ENCODE measurements around the gene HDAC4.

Gene HDAC4

GRCh38 chr2:239291475-239292350 is 109.1 kb downstream of the HDAC4 start:
- H3K9ac ChIP-seq (ENCODE audit: low read length), result no peak overlapping the region
- H3K4me1 ChIP-seq (ENCODE audit: control insufficient read depth, insufficient read depth, low read length), result peaks cover 49% of the 10 kb centered on the region

GRCh38 chr2:239290618-239291474 is 110.0 kb downstream of the HDAC4 start:
- no peaks in the 10 kb centered on the region for H3K9me3 ChIP-seq (ENCODE audit: control insufficient read depth, low read length)
- no peak overlapping the region for H3K9ac ChIP-seq (ENCODE audit: low read length)
- no peaks in the 10 kb centered on the region for H3K27me3 ChIP-seq (ENCODE audit: control insufficient read depth, insufficient read depth, low read length)
- H3K4me3 ChIP-seq (ENCODE audit: low read length), result no peak overlapping the region
- H3K36me3 ChIP-seq (ENCODE audit: control insufficient read depth, insufficient read depth, low read length), result no peaks in the 10 kb centered on the region
- H3K4me1 ChIP-seq (ENCODE audit: control insufficient read depth, insufficient read depth, low read length), result peaks cover 40% of the 10 kb centered on the region

More at GRCh38 chr2:239291475-239292350, 109.1 kb downstream of the HDAC4 start:
- Histone ChIP-seq H3K4me3 (ENCODE audit: low read length) (no peak overlapping the region), H3K27me3 (ENCODE audit: control insufficient read depth, insufficient read depth, low read length) (no peaks in the 10 kb centered on the region), H3K9me3 (ENCODE audit: control insufficient read depth, low read length) (no peaks in the 10 kb centered on the region), H3K36me3 (ENCODE audit: control insufficient read depth, insufficient read depth, low read length) (no peaks in the 10 kb centered on the region)

- Histone ChIP-seq H3K9ac (ENCODE audit: low read length) (no peak overlapping the region), H3K4me1 (ENCODE audit: control insufficient read depth, insufficient read depth, low read length) (peaks cover 42% of the 10 kb centered on the region), H3K36me3 (ENCODE audit: control insufficient read depth, insufficient read depth, low read length) (no peaks in the 10 kb centered on the region), H3K9me3 (ENCODE audit: control insufficient read depth, low read length) (no peaks in the 10 kb centered on the region), H3K4me3 (ENCODE audit: low read length) (no peak overlapping the region), H3K27me3 (ENCODE audit: control insufficient read depth, insufficient read depth, low read length) (no peaks in the 10 kb centered on the region)
Observed at GRCh38 chr2:239289545-239289944, 111.3 kb downstream of the HDAC4 start.

GRCh38 chr2:239288951-239289511 is 111.8 kb downstream of the HDAC4 start:
- H3K4me1 ChIP-seq (ENCODE audit: control insufficient read depth, insufficient read depth, low read length), result peaks cover 42% of the 10 kb centered on the region

GRCh38 chr2:239288237-239288636 is 112.6 kb downstream of the HDAC4 start:
- H3K36me3 ChIP-seq (ENCODE audit: control insufficient read depth, insufficient read depth, low read length), result no peaks in the 10 kb centered on the region
- H3K4me1 ChIP-seq (ENCODE audit: control insufficient read depth, insufficient read depth, low read length), result peaks cover 38% of the 10 kb centered on the region
- no peak overlapping the region for H3K4me3 ChIP-seq (ENCODE audit: low read length)
- no peaks in the 10 kb centered on the region for H3K27me3 ChIP-seq (ENCODE audit: control insufficient read depth, insufficient read depth, low read length)
- no peaks in the 10 kb centered on the region for H3K9me3 ChIP-seq (ENCODE audit: control insufficient read depth, low read length)
- no peak overlapping the region for H3K9ac ChIP-seq (ENCODE audit: low read length)

More at GRCh38 chr2:239288951-239289511, 111.8 kb downstream of the HDAC4 start:
- Histone ChIP-seq H3K27me3 (ENCODE audit: control insufficient read depth, insufficient read depth, low read length) (no peaks in the 10 kb centered on the region), H3K36me3 (ENCODE audit: control insufficient read depth, insufficient read depth, low read length) (no peaks in the 10 kb centered on the region), H3K9me3 (ENCODE audit: control insufficient read depth, low read length) (no peaks in the 10 kb centered on the region), H3K4me3 (ENCODE audit: low read length) (no peak overlapping the region), H3K9ac (ENCODE audit: low read length) (no peak overlapping the region)

GRCh38 chr2:239287461-239287860 is 113.4 kb downstream of the HDAC4 start:
- Histone ChIP-seq H3K9me3 (ENCODE audit: control insufficient read depth, low read length) (no peaks in the 10 kb centered on the region), H3K4me3 (ENCODE audit: low read length) (no peak overlapping the region), H3K4me1 (ENCODE audit: control insufficient read depth, insufficient read depth, low read length) (peaks cover 36% of the 10 kb centered on the region), H3K9ac (ENCODE audit: low read length) (no peak overlapping the region), H3K27me3 (ENCODE audit: control insufficient read depth, insufficient read depth, low read length) (no peaks in the 10 kb centered on the region), H3K36me3 (ENCODE audit: control insufficient read depth, insufficient read depth, low read length) (no peaks in the 10 kb centered on the region)

GRCh38 chr2:239286901-239287300 is 113.9 kb downstream of the HDAC4 start:
- H3K27me3 ChIP-seq (ENCODE audit: control insufficient read depth, insufficient read depth, low read length), result no peaks in the 10 kb centered on the region
- no peak overlapping the region for H3K4me3 ChIP-seq (ENCODE audit: low read length)
- peaks cover 32% of the 10 kb centered on the region for H3K4me1 ChIP-seq (ENCODE audit: control insufficient read depth, insufficient read depth, low read length)
- no peak overlapping the region for H3K9ac ChIP-seq (ENCODE audit: low read length)
- no peaks in the 10 kb centered on the region for H3K9me3 ChIP-seq (ENCODE audit: control insufficient read depth, low read length)
- no peaks in the 10 kb centered on the region for H3K36me3 ChIP-seq (ENCODE audit: control insufficient read depth, insufficient read depth, low read length)

- no peaks in the 10 kb centered on the region for H3K27me3 ChIP-seq (ENCODE audit: control insufficient read depth, insufficient read depth, low read length)
Observed at GRCh38 chr2:239285932-239286230, 114.9 kb downstream of the HDAC4 start.

GRCh38 chr2:239285071-239285931 is 115.5 kb downstream of the HDAC4 start:
- no peaks in the 10 kb centered on the region for H3K27me3 ChIP-seq (ENCODE audit: control insufficient read depth, insufficient read depth, low read length)
- peak overlapping the region; percentile 12 for H3K9ac ChIP-seq (ENCODE audit: low read length)
- H3K9me3 ChIP-seq (ENCODE audit: control insufficient read depth, low read length), result no peaks in the 10 kb centered on the region
- H3K4me3 ChIP-seq (ENCODE audit: low read length), result no peak overlapping the region
- peaks cover 21% of the 10 kb centered on the region for H3K4me1 ChIP-seq (ENCODE audit: control insufficient read depth, insufficient read depth, low read length)
- no peaks in the 10 kb centered on the region for H3K36me3 ChIP-seq (ENCODE audit: control insufficient read depth, insufficient read depth, low read length)

More at GRCh38 chr2:239285932-239286230, 114.9 kb downstream of the HDAC4 start:
- Histone ChIP-seq H3K9ac (ENCODE audit: low read length) (no peak overlapping the region), H3K4me1 (ENCODE audit: control insufficient read depth, insufficient read depth, low read length) (peaks cover 25% of the 10 kb centered on the region), H3K9me3 (ENCODE audit: control insufficient read depth, low read length) (no peaks in the 10 kb centered on the region), H3K36me3 (ENCODE audit: control insufficient read depth, insufficient read depth, low read length) (no peaks in the 10 kb centered on the region), H3K4me3 (ENCODE audit: low read length) (no peak overlapping the region)

- H3K9ac ChIP-seq (ENCODE audit: low read length), result no peak overlapping the region
- H3K27me3 ChIP-seq (ENCODE audit: control insufficient read depth, insufficient read depth, low read length), result no peaks in the 10 kb centered on the region
- no peak overlapping the region for H3K4me3 ChIP-seq (ENCODE audit: low read length)
- H3K4me1 ChIP-seq (ENCODE audit: control insufficient read depth, insufficient read depth, low read length), result peaks cover 17% of the 10 kb centered on the region
- no peaks in the 10 kb centered on the region for H3K36me3 ChIP-seq (ENCODE audit: control insufficient read depth, insufficient read depth, low read length)
- H3K9me3 ChIP-seq (ENCODE audit: control insufficient read depth, low read length), result no peaks in the 10 kb centered on the region
Observed at GRCh38 chr2:239283961-239284795, 116.6 kb downstream of the HDAC4 start.

Data from mucosa of stomach (tissue), 1 donor.